Loucy (cell line): ENCODE results near the gene IL5RA.

Experiments used
- CTCF ChIP-seq: fragments of 200-600 bp; sonication (generic); conservative IDR thresholded peaks from 2 replicates; pipeline ENCODE4 v1.5.1; 2014; ENCODE audit warnings: mild to moderate bottlenecking, antibody characterized with exemption, low read length
- EZH2phosphoT487 ChIP-seq: fragments of 200-600 bp; IDR thresholded peaks from 2 replicates; pipeline ENCODE4 v1.6.1; 2018; ENCODE audit warnings: antibody characterized with exemption, mild to moderate bottlenecking, moderate library complexity, borderline replicate concordance

GRCh38 chr3:3059645-3060044 is 50.5 kb downstream of the IL5RA start:
- no peak for TF ChIP-seq CTCF
- TF ChIP-seq EZH2phosphoT487 = no peak
